K562 (cell line): Measurements from ENCODE around the gene CDYL2. TPM values are rescaled to one million over a fixed set of nuclear protein-coding genes. Genes with fewer than 3 reads are reported as not detected.

ENCODE experiments used
- ATAC-seq: fragments of 200-7000 bp; cut with Tn5 transposase; 3 replicates; pipeline ENCODE4 v1.9.1; 2020; ENCODE audit warnings: moderate library complexity
- BruUV-seq: library from RNA; stranded (reverse); fragments of 400-500 nt; replicated peaks from 2 replicates; lab custom pipeline; 2021; lab: Mats Ljungman, UMichigan
- CTCF ChIA-PET: fragments of 300-600 bp; formaldehyde crosslinking; extraction: SDS; loops from one replicate; lab custom pipeline; 2021; ENCODE audit warnings: low intra/inter-chr PET ratio; lab: Yijun Ruan, JAX
- POLR2A ChIA-PET: fragments of 300-600, 350-650 bp; sonication (Branson Sonifier 250); formaldehyde crosslinking; extraction: SDS; loops from one replicate; lab custom pipeline; 2021; ENCODE audit warnings: antibody characterized with exemption, inconsistent platforms; lab: Yijun Ruan, JAX
- DNase-seq, 4 experiments: peaks; one replicate each; pipeline versions ENCODE4 v3.0.0 to v3.0.0-alpha.2; 2011 to 2018; ENCODE audit warnings: low spot score in 3 of 4, mixed read lengths in 3 of 4; ENCODE audit errors: extremely low read depth in 1 of 4
- FAIRE-seq: peaks from 2 replicates; lab custom pipeline; 2011; peaks lifted over from hg19 to GRCh38; lab: Jason Lieb, UNC
- H2AFZ ChIP-seq: 2 replicates; pipeline ENCODE4 v1.6.0; 2011; ENCODE audit warnings: low read depth, low read length, control low read depth, inconsistent platforms
- H3K27ac ChIP-seq: fragments of 200-600 bp; 3 replicates; pipeline ENCODE4 v1.8.0; 2011; ENCODE audit warnings: low read depth, mild to moderate bottlenecking, control low read depth, inconsistent platforms, low read length, moderate library complexity, mixed read lengths; ENCODE audit errors: extremely low read depth
- H3K27me3 ChIP-seq, 2 experiments: fragments of 300-600 bp in 1 of 2; 2 replicates in 1 of 2; 3 replicates in 1 of 2; pipeline versions ENCODE4 v1.6.0 to v1.8.0; 2011; ENCODE audit warnings: inconsistent platforms in 2 of 2, low read length in 2 of 2, mild to moderate bottlenecking in 1 of 2, mixed read lengths in 1 of 2, moderate library complexity in 1 of 2; ENCODE audit not compliant: control insufficient read depth in 2 of 2, insufficient read depth in 2 of 2
- H3K36me3 ChIP-seq: fragments of 300-600 bp; 3 replicates; pipeline ENCODE4 v1.8.0; 2011; ENCODE audit warnings: mild to moderate bottlenecking, low read length, inconsistent platforms; ENCODE audit not compliant: control insufficient read depth, insufficient read depth
- H3K4me1 ChIP-seq, 2 experiments: fragments of 200-600 bp in 1 of 2; replicated peaks in 1 of 2; 2 replicates in 1 of 2; 3 replicates in 1 of 2; pipeline versions ENCODE4 v1.5.1 to v1.8.0; 2011; ENCODE audit warnings: inconsistent platforms in 2 of 2, low read length in 2 of 2, mild to moderate bottlenecking in 1 of 2, mixed read lengths in 1 of 2, moderate library complexity in 1 of 2; ENCODE audit not compliant: control insufficient read depth in 2 of 2, insufficient read depth in 2 of 2
- H3K4me2 ChIP-seq: 2 replicates; pipeline ENCODE4 v1.6.1; 2011; ENCODE audit warnings: low read length, control low read depth, inconsistent platforms, mixed read lengths; ENCODE audit not compliant: insufficient read depth
- H3K4me3 ChIP-seq: fragments of 200-600 bp; sonication (generic), shearing (Covaris generic); 2 replicates; pipeline ENCODE4 v1.5.1; 2016; ENCODE audit warnings: control low read depth, inconsistent platforms
- H3K79me2 ChIP-seq: fragments of 200-600 bp; 3 replicates; pipeline ENCODE4 v1.8.0; 2011; ENCODE audit warnings: low read length, inconsistent platforms; ENCODE audit not compliant: control insufficient read depth, insufficient read depth
- H3K9ac ChIP-seq, 2 experiments: 2 replicates each; pipeline versions ENCODE4 v1.6.0 to v1.6.1; 2011; ENCODE audit warnings: low read depth in 2 of 2, low read length in 2 of 2, control low read depth in 1 of 2, inconsistent platforms in 1 of 2, mild to moderate bottlenecking in 1 of 2, mixed read lengths in 1 of 2; ENCODE audit not compliant: insufficient read depth in 1 of 2
- H3K9me1 ChIP-seq: one replicate; pipeline ENCODE4 v1.6.0; 2011; ENCODE audit warnings: inconsistent platforms, mild to moderate bottlenecking, low read length, moderate library complexity; ENCODE audit not compliant: control insufficient read depth, insufficient read depth
- H3K9me3 ChIP-seq: replicated peaks from 2 replicates; pipeline ENCODE4 v1.5.1; 2011; ENCODE audit warnings: low read depth, low read length, inconsistent platforms; ENCODE audit not compliant: control insufficient read depth, insufficient read depth
- H4K20me1 ChIP-seq: replicated peaks from 2 replicates; pipeline ENCODE4 v1.6.1; 2011; ENCODE audit warnings: low read length, inconsistent platforms, mixed read lengths; ENCODE audit not compliant: control insufficient read depth, insufficient read depth
- BMI1 ChIP-seq: fragments of 150-350 bp; IDR thresholded peaks from 2 replicates; pipeline ENCODE4 v1.6.1; 2014; ENCODE audit warnings: low read length
- BRF1 ChIP-seq: IDR thresholded peaks from 3 replicates; pipeline ENCODE4 v1.6.1; 2011; ENCODE audit warnings: borderline replicate concordance, mild to moderate bottlenecking; ENCODE audit not compliant: insufficient read length; ENCODE audit errors: extremely low read depth
- CBFB ChIP-seq: sonication (generic); formaldehyde crosslinking; IDR thresholded peaks from 2 replicates; pipeline ENCODE4 v1.4.0; 2020; ENCODE audit warnings: mild to moderate bottlenecking, missing genetic modification reagents
- CBX1 ChIP-seq: sonication (generic); IDR thresholded peaks from 2 replicates; pipeline ENCODE4 v1.6.1; 2016; ENCODE audit warnings: antibody characterized with exemption, low read depth, mild to moderate bottlenecking
- CCAR2 ChIP-seq: fragments of 200-400 bp; formaldehyde crosslinking; IDR thresholded peaks from 2 replicates; pipeline ENCODE4 v1.6.1; 2017; ENCODE audit warnings: mild to moderate bottlenecking, low read depth, low read length
- OTX1 ChIP-seq: fragments of 450-650 bp; formaldehyde crosslinking; IDR thresholded peaks from 2 replicates; pipeline ENCODE4 v1.4.0; 2022; ENCODE audit warnings: mild to moderate bottlenecking
- PHB2 ChIP-seq: fragments of 450-650 bp; IDR thresholded peaks from 2 replicates; pipeline ENCODE4 v1.6.1; 2017; ENCODE audit warnings: low read depth
- SRSF7 ChIP-seq: fragments of 200-400 bp; formaldehyde crosslinking; optimal IDR thresholded peaks from 2 replicates; pipeline ENCODE3; 2017; ENCODE audit warnings: mild to moderate bottlenecking, low read depth, low read length
- TBP ChIP-seq: optimal IDR thresholded peaks from 2 replicates; pipeline ENCODE3; 2011; ENCODE audit warnings: low read depth, low read length, improper control_type of control experiment
- ZNF274 ChIP-seq: IDR thresholded peaks from 2 replicates; pipeline ENCODE4 v1.6.1; 2011; ENCODE audit warnings: low read depth, mild to moderate bottlenecking, low read length, moderate library complexity, borderline replicate concordance
- ZNF695 ChIP-seq: fragments of 450-650 bp; formaldehyde crosslinking; IDR thresholded peaks from 2 replicates; pipeline ENCODE4 v1.4.0; 2020; ENCODE audit warnings: mild to moderate bottlenecking, moderate library complexity
- WGBS: fragments of 100-300 bp; shearing (Covaris generic); methylation state at CpG from one replicate; pipeline ENCODE4 v1.1.6; 2016; ENCODE audit warnings: low coverage, mixed read lengths; ENCODE audit not compliant: insufficient coverage; ENCODE audit errors: missing lambda C conversion rate; 5-methylcytosine and 5-hydroxymethylcytosine counted together
- in situ Hi-C: fragments of 300-500 bp; cut with MboI; formaldehyde crosslinking; loops from 4 replicates; pipeline ENCODE4 v1.15.0; 2018; ENCODE audit warnings: inconsistent platforms, mixed read lengths
- intact Hi-C: fragments of 100-400 bp; cut with micrococcal nuclease; formaldehyde crosslinking; loops from 2 replicates; pipeline ENCODE4 v1.14.2; 2022
- polyA plus RNA-seq, 8 experiments: library from polyadenylated mRNA; depleted of rRNA in 4 of 8; stranded (reverse) in 5 of 8; unstranded in 3 of 8; fragments of >200 nt; fragmentation: Nextera tagmentation in 2 of 8; fragmentation: Illumina TruSeq in 1 of 8; extraction: Ambion mirVana in 2 of 8; extraction: Trizol in 1 of 8; gene quantifications; 2 replicates each; pipeline versions ENCODE4 v1.2.1 to v1.2.3, GENCODE V29; 2011 to 2014; ENCODE audit warnings: inconsistent platforms in 1 of 8, missing spikeins in 1 of 8
- total RNA-seq, 7 experiments: library from RNA; depleted of rRNA in 6 of 7; stranded (reverse); fragments of >200 nt in 6 of 7; fragmentation: Illumina TruSeq in 2 of 7; extraction: Trizol in 2 of 7; gene quantifications; 2 replicates each; pipeline versions ENCODE4 v1.2.1 to v1.2.3, GENCODE V29; 2011 to 2021; ENCODE audit warnings: low replicate concordance in 1 of 7
- TF ChIP-seq, protein P1 (sequence below): fragments of 200-600 bp; sonication (generic); IDR thresholded peaks from one replicate; pipeline ENCODE4 v1.6.1; 2012; ENCODE audit warnings: mild to moderate bottlenecking, low read depth, low read length, inconsistent platforms

The CDYL2 gene
- total and polyA plus RNA-seq, 9 of the 15 experiments (the other 6 are each of a cell fraction or from before 2014, with no cell fraction given): under 0.01 to 0.04 (median 0.01) TPM; not detected in 6

DNA sequence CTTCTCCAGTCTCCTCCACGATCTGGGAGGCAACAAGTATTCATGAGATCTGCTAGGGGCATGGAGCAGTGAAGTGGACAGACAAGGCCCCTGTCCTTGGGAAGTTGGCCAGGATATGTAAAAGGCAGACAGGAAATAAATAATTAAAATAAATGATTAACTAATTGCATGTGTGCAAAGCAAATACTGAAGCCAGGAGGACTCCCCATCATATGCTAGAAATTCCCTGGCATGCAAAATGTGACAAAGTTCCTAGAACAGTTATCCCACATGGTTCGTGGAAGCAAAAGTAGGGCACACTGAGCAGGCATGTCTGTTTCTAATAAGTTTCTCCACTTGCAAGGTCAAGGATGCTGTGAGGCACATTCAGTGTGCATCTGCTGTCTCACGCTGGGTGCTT lies 86.8 kb downstream of the CDYL2 start:
- no peak for DNase-seq
- Histone ChIP-seq H3K9me1 (no peaks in the 10 kb centered on the region), H3K4me2 (no peak overlapping the region), H2AFZ (no peak overlapping the region), H3K9me3 (no peaks in the 10 kb centered on the region), H3K36me3 (no peaks in the 10 kb centered on the region), H3K79me2 (no peaks in the 10 kb centered on the region), H3K4me3 (no peak overlapping the region), H3K9ac (no peak overlapping the region), H4K20me1 (no peaks in the 10 kb centered on the region; the same call in 1 of the 2 replicates), H3K27ac (no peak overlapping the region), H3K4me1 (no peaks in the 10 kb centered on the region), H3K27me3 (no peaks in the 10 kb centered on the region)
- ChIA-PET CTCF (no interaction called here), POLR2A (no interaction called here)
- in situ Hi-C loops: no loop called here
- TF ChIP-seq ZNF274 (no peak), CBFB (no peak), PHB2 (no peak), BMI1 (no peak), CCAR2 (no peak), SRSF7 (no peak), CBX1 (no peak), ZNF695 (CRISPR knock-in tag) (no peak), TBP (no peak), BRF1 (no peak), OTX1 (CRISPR knock-in tag) (no peak)
- TF ChIP-seq, protein P1, sequence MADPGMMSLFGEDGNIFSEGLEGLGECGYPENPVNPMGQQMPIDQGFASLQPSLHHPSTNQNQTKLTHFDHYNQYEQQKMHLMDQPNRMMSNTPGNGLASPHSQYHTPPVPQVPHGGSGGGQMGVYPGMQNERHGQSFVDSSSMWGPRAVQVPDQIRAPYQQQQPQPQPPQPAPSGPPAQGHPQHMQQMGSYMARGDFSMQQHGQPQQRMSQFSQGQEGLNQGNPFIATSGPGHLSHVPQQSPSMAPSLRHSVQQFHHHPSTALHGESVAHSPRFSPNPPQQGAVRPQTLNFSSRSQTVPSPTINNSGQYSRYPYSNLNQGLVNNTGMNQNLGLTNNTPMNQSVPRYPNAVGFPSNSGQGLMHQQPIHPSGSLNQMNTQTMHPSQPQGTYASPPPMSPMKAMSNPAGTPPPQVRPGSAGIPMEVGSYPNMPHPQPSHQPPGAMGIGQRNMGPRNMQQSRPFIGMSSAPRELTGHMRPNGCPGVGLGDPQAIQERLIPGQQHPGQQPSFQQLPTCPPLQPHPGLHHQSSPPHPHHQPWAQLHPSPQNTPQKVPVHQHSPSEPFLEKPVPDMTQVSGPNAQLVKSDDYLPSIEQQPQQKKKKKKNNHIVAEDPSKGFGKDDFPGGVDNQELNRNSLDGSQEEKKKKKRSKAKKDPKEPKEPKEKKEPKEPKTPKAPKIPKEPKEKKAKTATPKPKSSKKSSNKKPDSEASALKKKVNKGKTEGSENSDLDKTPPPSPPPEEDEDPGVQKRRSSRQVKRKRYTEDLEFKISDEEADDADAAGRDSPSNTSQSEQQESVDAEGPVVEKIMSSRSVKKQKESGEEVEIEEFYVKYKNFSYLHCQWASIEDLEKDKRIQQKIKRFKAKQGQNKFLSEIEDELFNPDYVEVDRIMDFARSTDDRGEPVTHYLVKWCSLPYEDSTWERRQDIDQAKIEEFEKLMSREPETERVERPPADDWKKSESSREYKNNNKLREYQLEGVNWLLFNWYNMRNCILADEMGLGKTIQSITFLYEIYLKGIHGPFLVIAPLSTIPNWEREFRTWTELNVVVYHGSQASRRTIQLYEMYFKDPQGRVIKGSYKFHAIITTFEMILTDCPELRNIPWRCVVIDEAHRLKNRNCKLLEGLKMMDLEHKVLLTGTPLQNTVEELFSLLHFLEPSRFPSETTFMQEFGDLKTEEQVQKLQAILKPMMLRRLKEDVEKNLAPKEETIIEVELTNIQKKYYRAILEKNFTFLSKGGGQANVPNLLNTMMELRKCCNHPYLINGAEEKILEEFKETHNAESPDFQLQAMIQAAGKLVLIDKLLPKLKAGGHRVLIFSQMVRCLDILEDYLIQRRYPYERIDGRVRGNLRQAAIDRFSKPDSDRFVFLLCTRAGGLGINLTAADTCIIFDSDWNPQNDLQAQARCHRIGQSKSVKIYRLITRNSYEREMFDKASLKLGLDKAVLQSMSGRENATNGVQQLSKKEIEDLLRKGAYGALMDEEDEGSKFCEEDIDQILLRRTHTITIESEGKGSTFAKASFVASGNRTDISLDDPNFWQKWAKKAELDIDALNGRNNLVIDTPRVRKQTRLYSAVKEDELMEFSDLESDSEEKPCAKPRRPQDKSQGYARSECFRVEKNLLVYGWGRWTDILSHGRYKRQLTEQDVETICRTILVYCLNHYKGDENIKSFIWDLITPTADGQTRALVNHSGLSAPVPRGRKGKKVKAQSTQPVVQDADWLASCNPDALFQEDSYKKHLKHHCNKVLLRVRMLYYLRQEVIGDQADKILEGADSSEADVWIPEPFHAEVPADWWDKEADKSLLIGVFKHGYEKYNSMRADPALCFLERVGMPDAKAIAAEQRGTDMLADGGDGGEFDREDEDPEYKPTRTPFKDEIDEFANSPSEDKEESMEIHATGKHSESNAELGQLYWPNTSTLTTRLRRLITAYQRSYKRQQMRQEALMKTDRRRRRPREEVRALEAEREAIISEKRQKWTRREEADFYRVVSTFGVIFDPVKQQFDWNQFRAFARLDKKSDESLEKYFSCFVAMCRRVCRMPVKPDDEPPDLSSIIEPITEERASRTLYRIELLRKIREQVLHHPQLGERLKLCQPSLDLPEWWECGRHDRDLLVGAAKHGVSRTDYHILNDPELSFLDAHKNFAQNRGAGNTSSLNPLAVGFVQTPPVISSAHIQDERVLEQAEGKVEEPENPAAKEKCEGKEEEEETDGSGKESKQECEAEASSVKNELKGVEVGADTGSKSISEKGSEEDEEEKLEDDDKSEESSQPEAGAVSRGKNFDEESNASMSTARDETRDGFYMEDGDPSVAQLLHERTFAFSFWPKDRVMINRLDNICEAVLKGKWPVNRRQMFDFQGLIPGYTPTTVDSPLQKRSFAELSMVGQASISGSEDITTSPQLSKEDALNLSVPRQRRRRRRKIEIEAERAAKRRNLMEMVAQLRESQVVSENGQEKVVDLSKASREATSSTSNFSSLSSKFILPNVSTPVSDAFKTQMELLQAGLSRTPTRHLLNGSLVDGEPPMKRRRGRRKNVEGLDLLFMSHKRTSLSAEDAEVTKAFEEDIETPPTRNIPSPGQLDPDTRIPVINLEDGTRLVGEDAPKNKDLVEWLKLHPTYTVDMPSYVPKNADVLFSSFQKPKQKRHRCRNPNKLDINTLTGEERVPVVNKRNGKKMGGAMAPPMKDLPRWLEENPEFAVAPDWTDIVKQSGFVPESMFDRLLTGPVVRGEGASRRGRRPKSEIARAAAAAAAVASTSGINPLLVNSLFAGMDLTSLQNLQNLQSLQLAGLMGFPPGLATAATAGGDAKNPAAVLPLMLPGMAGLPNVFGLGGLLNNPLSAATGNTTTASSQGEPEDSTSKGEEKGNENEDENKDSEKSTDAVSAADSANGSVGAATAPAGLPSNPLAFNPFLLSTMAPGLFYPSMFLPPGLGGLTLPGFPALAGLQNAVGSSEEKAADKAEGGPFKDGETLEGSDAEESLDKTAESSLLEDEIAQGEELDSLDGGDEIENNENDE: no peak
- no TSS peak for BruUV-seq
- no peak for ATAC-seq
- 2% methylated on average over 3 of the region's 3 CpGs for WGBS
- intact Hi-C loops: no loop called here
- no peak for FAIRE-seq
